ENCODE measurements around the gene ANKHD1.
A peak's percentile ranks its signal among the peaks of the same experiment; 100 is the strongest.

The ANKHD1 gene

DNA sequence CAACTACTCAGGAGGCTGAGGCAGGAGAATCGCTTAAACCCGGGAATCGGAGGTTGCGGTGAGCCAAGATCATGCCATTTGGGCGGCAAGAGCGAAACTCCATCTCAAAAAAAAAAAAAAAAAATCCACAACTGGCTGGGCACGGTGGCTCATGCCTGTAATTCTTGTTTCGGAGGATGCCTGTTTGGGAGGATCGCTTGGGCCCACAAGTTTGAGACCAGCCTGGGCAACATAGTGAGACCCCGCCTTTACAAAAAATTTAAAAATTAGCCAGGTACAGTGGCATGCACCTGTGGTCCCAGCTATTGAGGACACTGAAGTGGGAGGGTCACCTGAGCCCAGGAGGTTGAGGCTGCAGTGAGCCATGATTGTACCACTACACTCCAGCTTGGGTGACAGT lies 144.0 kb downstream of the ANKHD1 start:
- no peak for DNase-seq

GRCh38 chr5:140546851-140547507 lies 145.3 kb downstream of the ANKHD1 start:
- no peak for DNase-seq

- no peak for DNase-seq
Observed at GRCh38 chr5:140547508-140548299, 146.1 kb downstream of the ANKHD1 start, which contains the start of gene EIF4EBP3. Gene EIF4EBP3, plus strand, starts transcription at chr5:140547662. Its CDS starts 76 bp downstream, at chr5:140547738.

DNA sequence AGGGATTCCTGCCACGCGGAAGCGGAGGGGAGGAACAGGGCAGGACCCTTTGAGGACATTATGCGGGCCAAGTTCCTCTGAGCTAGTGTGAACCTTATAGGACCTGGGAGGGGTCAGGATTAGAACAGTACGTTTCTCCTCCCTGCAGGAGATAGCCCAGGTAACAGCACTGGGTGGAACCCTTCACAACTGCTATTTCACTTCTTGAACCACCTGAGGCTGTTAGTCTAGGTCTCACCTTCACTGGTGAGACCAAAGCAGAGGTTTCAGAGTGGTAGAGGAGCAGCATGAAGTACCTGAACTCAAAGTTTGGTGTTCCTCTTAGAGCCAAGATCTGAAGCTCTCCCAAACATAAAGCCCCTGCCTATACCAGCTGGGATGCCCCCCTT lies 146.7 kb downstream of the ANKHD1 start:
- no peak for DNase-seq

DNA sequence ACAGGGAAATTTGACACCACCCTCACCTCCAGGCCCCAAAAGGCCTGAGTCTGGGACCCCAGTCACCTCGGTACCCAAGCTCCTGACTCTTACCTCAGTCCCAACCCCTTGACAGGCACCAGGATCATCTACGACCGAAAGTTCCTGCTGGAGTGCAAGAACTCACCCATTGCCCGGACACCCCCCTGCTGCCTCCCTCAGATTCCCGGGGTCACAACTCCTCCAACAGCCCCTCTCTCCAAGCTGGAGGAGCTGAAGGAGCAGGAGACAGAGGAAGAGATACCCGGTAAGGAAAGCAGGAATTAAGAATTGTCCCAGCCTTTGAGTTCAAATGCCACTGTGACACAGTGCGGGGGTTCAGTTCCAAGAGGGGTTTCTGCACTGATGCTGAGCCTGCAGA lies 147.2 kb downstream of the ANKHD1 start:
- no peak for DNase-seq

DNA sequence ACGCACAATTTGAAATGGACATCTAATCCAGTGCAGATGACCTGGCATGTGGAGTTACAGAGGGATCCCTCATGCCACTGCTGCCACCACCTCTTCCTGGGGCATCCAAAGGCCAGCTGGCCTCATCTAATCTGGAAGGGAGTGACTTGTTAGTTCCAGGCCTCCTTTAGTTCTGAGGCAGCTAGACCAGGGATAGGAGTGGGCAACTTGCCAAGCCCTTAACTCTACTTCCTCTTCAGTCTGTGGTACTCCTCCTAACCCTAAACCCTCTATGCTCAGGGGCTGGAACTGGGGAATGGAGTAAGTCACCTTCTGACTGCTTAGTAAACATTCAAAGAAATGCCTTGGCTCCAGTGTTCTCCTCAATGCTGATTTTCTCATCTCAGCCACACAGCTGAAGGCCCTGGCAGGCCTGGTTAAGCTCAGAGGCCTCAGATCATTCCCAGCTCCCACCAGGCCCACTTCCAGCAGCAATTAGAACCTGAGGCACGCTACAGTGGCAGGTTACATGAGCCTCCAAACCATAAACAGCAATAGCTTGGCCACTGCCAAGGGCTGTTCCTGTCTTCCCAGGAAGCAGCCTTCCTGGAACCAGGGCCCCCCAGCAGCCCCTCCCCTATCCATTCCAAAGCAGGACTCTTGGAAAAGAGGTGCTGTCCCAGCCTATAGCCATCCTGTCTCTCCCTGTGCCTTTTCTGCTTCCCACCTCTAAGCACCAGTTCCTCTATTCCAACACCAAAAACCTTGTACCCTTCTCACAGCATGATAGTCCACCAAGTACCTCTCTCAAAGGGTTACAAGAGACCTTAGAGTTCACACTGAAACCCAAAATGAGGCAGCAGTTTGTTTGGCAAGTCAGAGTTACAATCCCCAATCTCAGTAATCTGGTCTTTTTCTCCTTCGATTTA lies 147.9 kb downstream of the ANKHD1 start:
- no peak for DNase-seq

GRCh38 chr5:140550147-140551079 lies 148.8 kb downstream of the ANKHD1 start:
- no peak for DNase-seq

DNA sequence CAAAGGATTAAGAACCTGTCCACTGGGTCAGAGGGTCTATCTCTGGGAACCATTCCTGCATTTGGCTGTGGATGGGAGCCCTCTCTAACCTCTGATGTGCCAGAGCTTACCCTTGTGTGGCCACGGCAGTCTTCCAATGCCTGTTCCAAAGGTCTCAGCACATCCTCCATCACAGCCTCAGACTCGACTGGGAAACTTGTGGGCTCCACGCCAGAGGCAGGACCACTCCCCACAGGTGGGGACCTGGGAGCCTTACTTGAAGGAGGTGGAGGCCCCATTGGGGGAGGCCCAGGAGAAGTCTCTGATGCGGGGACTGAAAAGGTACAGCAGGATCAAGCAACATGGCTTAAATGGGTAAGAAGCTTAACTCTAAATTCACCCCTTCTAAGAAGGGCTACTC lies 150.2 kb downstream of the ANKHD1 start:
- no peak for DNase-seq

DNA sequence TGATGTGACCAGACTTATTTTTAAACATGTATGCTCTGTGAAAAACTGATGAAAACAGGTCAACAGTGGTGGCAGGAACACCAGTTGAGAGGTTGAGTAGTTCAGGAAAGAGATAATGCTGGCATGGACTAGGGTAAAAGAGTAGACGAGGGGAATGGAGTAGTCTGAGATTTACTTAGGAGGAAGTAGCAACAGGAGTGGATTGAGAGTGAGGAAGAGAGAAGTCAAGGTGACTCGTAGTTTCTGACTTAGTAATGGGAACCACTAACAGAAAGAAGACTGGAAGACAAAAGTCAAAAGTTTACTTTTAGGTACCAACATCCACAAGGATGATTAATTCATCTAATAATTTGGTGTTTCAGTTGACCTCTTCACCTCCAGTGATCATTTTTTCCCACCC lies 152.0 kb downstream of the ANKHD1 start:
- DNase-seq = no peak

DNA sequence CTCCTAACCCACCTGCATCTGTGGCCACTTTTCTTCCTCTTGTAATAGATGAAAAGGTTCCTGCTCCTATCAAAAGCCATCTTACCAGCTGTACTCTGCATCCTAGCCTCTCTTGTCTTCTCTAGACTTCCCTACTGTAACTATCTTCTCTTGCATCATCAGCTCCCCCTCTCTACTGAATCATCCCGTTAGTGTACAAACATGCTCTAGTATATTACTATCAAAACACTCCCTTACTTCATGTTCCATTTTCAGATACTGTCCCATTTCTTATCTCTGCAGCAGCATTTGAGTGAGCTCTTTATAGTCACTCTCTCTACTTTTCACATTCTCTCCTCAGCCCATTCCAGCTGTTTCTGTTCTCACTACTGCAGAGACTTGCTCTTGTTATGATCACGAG lies 152.8 kb downstream of the ANKHD1 start:
- DNase-seq = no peak

DNA sequence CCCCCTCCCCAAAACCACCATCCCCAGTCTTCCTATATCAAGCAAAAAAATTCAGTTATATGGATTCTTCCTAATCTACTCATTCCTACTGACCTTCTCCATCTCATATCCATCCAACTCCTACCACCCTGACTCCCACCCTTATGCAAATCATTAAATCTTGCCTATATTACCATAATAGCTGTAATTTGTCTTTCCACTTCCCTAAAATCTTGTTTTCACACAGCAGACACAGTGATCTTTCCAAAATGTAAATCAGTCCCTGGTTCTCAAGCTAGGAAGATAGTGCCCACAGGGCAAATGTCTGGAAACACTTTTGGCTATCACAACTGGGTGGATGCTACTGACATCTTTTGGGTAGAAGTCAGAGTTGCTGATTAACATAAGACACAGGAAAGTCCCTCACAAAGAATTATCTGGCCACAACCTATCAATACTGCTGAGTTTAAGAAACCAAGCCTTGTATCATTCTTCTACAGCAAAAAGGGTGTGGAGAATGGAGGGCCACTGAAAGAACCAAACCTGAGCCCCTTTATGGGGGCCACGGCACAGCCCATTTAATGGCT lies 154.2 kb downstream of the ANKHD1 start:
- DNase-seq = no peak

DNA sequence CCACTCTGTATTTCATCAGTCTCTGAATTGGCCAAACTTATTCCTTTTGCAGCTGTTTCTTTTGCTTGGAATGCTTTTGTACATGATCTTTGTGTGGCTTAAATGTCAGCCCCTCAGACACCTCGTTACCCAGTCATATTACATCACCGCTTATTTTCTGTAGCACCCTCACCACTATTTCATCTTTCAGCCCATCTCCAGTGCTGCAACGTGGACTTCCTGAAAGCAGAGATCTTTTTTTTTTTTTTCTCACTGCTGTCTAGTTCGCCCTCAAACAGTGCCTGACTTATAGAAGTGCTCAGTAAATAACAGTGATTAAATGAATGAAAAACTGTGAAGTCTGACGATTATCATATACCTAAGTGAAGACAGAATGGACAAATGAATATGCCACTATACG lies 154.8 kb downstream of the ANKHD1 start:
- no peak for DNase-seq

DNA sequence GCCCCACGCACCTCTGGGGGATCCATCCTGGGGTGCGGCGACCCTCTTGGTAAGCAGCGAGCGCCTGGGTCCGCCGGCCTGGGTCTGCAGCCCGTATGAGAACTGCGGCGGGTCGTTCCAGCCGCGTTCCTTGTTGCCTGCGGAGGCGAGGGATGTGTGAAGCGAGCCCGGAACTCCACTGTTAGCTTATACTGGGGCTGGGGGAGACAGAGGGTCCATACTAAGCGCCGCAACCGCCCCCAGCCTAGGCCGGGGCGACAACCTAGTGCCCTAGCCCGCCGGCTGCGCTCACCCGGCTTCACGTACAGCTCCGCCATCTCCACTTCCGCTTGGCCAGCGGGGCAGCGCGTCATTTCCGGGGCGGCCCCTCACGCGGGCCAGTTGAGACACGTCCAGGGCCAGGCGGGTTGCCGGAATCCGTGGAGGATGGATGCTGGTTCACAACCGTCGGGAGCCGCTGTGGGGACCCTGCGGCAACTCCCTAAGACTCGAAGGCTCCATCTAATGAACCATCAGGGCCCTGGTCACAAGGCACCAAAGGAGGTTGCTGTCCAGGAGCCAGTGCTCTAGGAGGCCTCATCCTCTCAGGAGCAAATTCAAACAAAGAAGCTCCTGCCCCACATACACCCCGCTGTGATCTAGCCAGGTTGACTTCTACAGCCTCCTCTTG lies 155.6 kb downstream of the ANKHD1 start, which contains the start of gene SRA1:
TSS of gene SRA1 (minus strand) at position 338 of the 670 bp plus-strand sequence. CDS start at position 317, 21 bp downstream.
- peak; percentile 80 to 91 for DNase-seq

GRCh38 chr5:140557965-140558364 lies 156.3 kb downstream of the ANKHD1 start:
- no peak for DNase-seq

- no peak for DNase-seq
Observed at GRCh38 chr5:140558542-140558941, 156.9 kb downstream of the ANKHD1 start.

DNA sequence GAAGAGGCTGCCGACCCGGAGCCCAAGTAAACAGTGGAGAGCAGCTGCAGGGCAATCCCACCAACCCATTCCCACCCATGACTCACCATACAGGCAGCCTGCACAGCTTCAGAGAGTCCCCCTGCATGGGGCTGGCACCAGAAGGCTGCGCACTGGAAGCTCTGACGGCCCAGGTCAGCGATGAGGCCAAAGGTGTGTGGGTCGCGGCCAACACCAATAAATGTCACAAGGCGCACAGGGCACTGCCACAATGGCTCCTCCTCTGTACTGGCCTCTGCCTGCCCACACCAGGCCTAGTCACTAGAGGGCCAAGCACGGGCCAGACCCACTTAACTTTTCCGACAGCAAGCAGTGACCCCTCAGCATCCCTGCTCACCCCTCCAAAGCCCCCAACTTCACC lies 158.6 kb downstream of the ANKHD1 start:
- no peak for DNase-seq

- peak in 1 of 2 experiments; percentile 16 for DNase-seq
Observed at GRCh38 chr5:140561753-140562523, 160.3 kb downstream of the ANKHD1 start.

- DNase-seq = no peak
Observed at GRCh38 chr5:140563596-140563995, 162.0 kb downstream of the ANKHD1 start.

DNA sequence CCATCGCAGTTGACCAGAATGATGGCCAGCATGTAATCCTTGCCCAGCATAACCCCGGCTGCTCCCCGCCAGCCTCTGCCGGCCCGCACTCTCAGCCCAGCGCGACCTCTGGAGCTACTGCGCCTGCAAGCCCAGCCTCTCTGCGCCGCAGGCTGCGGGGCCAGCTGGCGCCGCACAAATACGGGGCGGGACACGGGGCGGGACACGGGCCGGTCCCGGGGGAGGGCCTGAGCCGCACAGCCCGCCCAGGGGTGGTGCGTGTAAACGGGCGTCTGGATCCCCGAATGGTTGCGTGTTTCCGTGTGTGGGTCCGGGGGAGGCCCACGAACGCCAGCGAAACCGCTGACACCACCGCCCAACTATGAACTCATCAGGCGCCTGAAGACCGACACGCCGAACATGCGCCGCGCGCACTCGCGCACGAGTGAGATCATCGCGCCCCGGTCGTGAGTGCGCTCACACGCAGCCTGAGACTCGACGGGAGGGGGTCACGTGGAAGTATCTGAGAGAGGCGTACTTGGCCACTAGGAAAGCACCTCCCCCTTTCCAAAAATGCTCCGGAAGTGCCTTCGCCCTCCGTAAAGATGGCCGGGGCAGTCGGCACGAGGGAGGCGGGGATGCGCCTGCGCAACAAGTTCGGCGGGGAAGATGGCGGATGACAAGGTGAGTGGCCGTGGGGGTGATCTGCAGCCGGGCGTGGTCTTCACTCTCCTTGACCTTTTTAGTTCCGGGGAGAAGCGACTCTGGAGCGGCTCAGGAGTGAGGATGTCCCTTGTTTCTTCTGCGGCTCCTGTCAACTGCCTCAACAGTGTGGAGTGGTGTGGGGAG lies 162.8 kb downstream of the ANKHD1 start, which contains the start of the genes APBB3 and SLC35A4:
TSS of gene APBB3 (minus strand) at position 403 of the 828 bp plus-strand sequence. CDS start at position 50, 353 bp downstream.
TSS of gene SLC35A4 (plus strand) at position 633 of the 828 bp plus-strand sequence. CDS start 2,342 bp downstream, outside the sequence.
- peak; percentile 95 to 98 for DNase-seq
